CD14-positive monocyte (primary cell): ENCODE results near the gene KIF13A. TPM values are rescaled to one million over a fixed set of nuclear protein-coding genes. Genes with fewer than 3 reads are reported as not detected.

Experiments used
- DNase-seq, 3 donors: peaks; one replicate each; pipeline ENCODE4 v3.0.0-alpha.2; 2011 to 2022
- H2AFZ ChIP-seq: 2 replicates; pipeline ENCODE4 v1.6.0; 2012; ENCODE audit warnings: mild to moderate bottlenecking, low read depth, low read length, inconsistent platforms; ENCODE audit not compliant: insufficient read depth, poor library complexity, severe bottlenecking
- H3K27ac ChIP-seq, 2 donors: 1 replicate in 1 of 2; 2 replicates in 1 of 2; pipeline ENCODE4 v1.5.1; 2012 to 2013; ENCODE audit warnings: low read length in 2 of 2, control low read depth in 1 of 2, inconsistent platforms in 1 of 2, low read depth in 1 of 2, mild to moderate bottlenecking in 1 of 2
- H3K27me3 ChIP-seq, 2 donors: one replicate each; pipeline versions ENCODE4 v1.6.0 to v1.6.1; 2011 to 2013; ENCODE audit warnings: low read length in 2 of 2; ENCODE audit not compliant: control insufficient read depth in 2 of 2, insufficient read depth in 2 of 2
- H3K36me3 ChIP-seq, 2 donors: replicated peaks in 1 of 2; 1 replicate in 1 of 2; 2 replicates in 1 of 2; pipeline versions ENCODE4 v1.5.1 to v1.6.1; 2012 to 2013; ENCODE audit warnings: low read length in 2 of 2, control low read depth in 1 of 2, inconsistent platforms in 1 of 2, mild to moderate bottlenecking in 1 of 2; ENCODE audit not compliant: insufficient read depth in 2 of 2, control insufficient read depth in 1 of 2
- H3K4me1 ChIP-seq, 2 donors: 1 replicate in 1 of 2; 2 replicates in 1 of 2; pipeline versions ENCODE4 v1.5.1 to v1.6.1; 2012 to 2013; ENCODE audit warnings: low read length in 2 of 2, control low read depth in 1 of 2, inconsistent platforms in 1 of 2, mild to moderate bottlenecking in 1 of 2, moderate library complexity in 1 of 2; ENCODE audit not compliant: insufficient read depth in 2 of 2, control insufficient read depth in 1 of 2
- H3K4me2 ChIP-seq: replicated peaks from 2 replicates; pipeline ENCODE3; 2012; ENCODE audit warnings: low read length, moderate library complexity, mild to moderate bottlenecking; ENCODE audit not compliant: poor library complexity, severe bottlenecking; ENCODE audit errors: extremely low read depth
- H3K4me3 ChIP-seq, 3 experiments: fragments of 200-600 bp in 1 of 3; sonication (generic) in 1 of 3; replicated peaks in 1 of 3; 1 replicate in 2 of 3; 2 replicates in 1 of 3; pipeline ENCODE4 v1.5.1; 2011 to 2013; ENCODE audit warnings: low read length in 3 of 3, mild to moderate bottlenecking in 3 of 3, control low read depth in 2 of 3, low read depth in 2 of 3, inconsistent platforms in 1 of 3, moderate library complexity in 1 of 3
- H3K79me2 ChIP-seq: 2 replicates; pipeline ENCODE4 v1.6.0; 2012; ENCODE audit warnings: mild to moderate bottlenecking, control low read depth, inconsistent platforms, low read length, moderate library complexity; ENCODE audit not compliant: insufficient read depth
- H3K9ac ChIP-seq: 2 replicates; pipeline ENCODE4 v1.6.0; 2017; ENCODE audit warnings: low read length, mild to moderate bottlenecking; ENCODE audit not compliant: insufficient read depth, poor library complexity, severe bottlenecking
- H3K9me3 ChIP-seq, 2 donors: replicated peaks in 1 of 2; 1 replicate in 1 of 2; 2 replicates in 1 of 2; pipeline versions ENCODE4 v1.5.1 to v1.6.1; 2012 to 2013; ENCODE audit warnings: low read length in 2 of 2, control low read depth in 1 of 2; ENCODE audit not compliant: control insufficient read depth in 1 of 2, insufficient read depth in 1 of 2
- H4K20me1 ChIP-seq: 2 replicates; pipeline ENCODE4 v1.6.0; 2012; ENCODE audit warnings: mild to moderate bottlenecking, low read length, control low read depth, moderate library complexity; ENCODE audit not compliant: insufficient read depth
- H3K27ac Mint-ChIP-seq, 7 donors: one replicate each; pipeline ENCODE4 v1.8.0; 2020; ENCODE audit warnings: mild to moderate bottlenecking in 7 of 7, mixed read lengths in 7 of 7, moderate library complexity in 6 of 7, inconsistent platforms in 2 of 7
- H3K27me3 Mint-ChIP-seq, 3 donors: one replicate each; pipeline ENCODE4 v1.8.0; 2021 to 2022; ENCODE audit warnings: low read depth in 3 of 3, mild to moderate bottlenecking in 3 of 3, mixed read lengths in 3 of 3, moderate library complexity in 3 of 3, inconsistent platforms in 1 of 3
- H3K36me3 Mint-ChIP-seq, 2 donors: one replicate each; pipeline ENCODE4 v1.8.0; 2020; ENCODE audit warnings: mixed read lengths in 2 of 2, inconsistent platforms in 1 of 2, mild to moderate bottlenecking in 1 of 2
- H3K4me1 Mint-ChIP-seq: one replicate; pipeline ENCODE4 v1.8.0; 2020; ENCODE audit warnings: mild to moderate bottlenecking, mixed read lengths
- H3K4me3 Mint-ChIP-seq, 2 donors: one replicate each; pipeline ENCODE4 v1.8.0; 2020; ENCODE audit warnings: mild to moderate bottlenecking in 2 of 2, mixed read lengths in 2 of 2, moderate library complexity in 1 of 2
- H3K9me3 Mint-ChIP-seq, 7 donors: one replicate each; pipeline ENCODE4 v1.8.0; 2020 to 2022; ENCODE audit warnings: mixed read lengths in 7 of 7, mild to moderate bottlenecking in 6 of 7, moderate library complexity in 6 of 7, inconsistent platforms in 2 of 7
- CTCF ChIP-seq: fragments of 200-600 bp; IDR thresholded peaks from one replicate; pipeline ENCODE4 v1.8.0; 2022; ENCODE audit warnings: antibody characterized with exemption, mild to moderate bottlenecking
- WGBS: methylation state at CpG from one replicate; pipeline ENCODE4 v1.1.5; 2013; ENCODE audit warnings: missing lambda C conversion rate; ENCODE audit not compliant: insufficient coverage; 5-methylcytosine and 5-hydroxymethylcytosine counted together
- intact Hi-C, 2 donors: fragments of 100-400 bp; cut with micrococcal nuclease; formaldehyde crosslinking; loops; one replicate each; pipeline versions ENCODE4 v1.15.0 to v1.15.1; 2023
- polyA plus RNA-seq, 3 donors: library from polyadenylated mRNA; depleted of rRNA in 1 of 3; unstranded in 2 of 3; stranded (reverse) in 1 of 3; fragments of 300-500 nt in 2 of 3; fragments of >200 nt in 1 of 3; fragmentation: Illumina TruSeq in 2 of 3; gene quantifications; 1 replicate in 2 of 3; 2 replicates in 1 of 3; pipeline ENCODE4 v1.2.3, GENCODE V29; 2012 to 2021

KIF13A gene
- polyA plus RNA-seq, 3 donors: 2.9 to 28.4 (median 6.0) TPM

GRCh38 chr6:17938901-17939300 lies 48.5 kb downstream of the KIF13A start:
- intact Hi-C loops: loop anchor here (10.0 kb wide), 2 partner anchors 46 to 54 kb away; partner anchors contain the start of gene KIF13A (in 2 of the 2)
- H3K9me3 Mint-ChIP-seq: peaks cover 0 to 4% (median 0%) of the 10 kb centered on the region in 7 donors
- peak; percentile 20 to 65 (median 46) for DNase-seq
- Histone ChIP-seq H3K36me3 (no peaks in the 10 kb centered on the region), H3K79me2 (peaks cover 92% of the 10 kb centered on the region), H3K4me3 (no peak overlapping the region), H3K9me3 (no peaks in the 10 kb centered on the region), H3K9ac (no peak overlapping the region), H3K27ac (peak overlapping the region in 1 of 2 donors; percentile 12), H3K4me1 (peaks cover 22 to 24% of the 10 kb centered on the region in 2 donors), H3K4me2 (no peak overlapping the region), H3K27me3 (no peaks in the 10 kb centered on the region), H4K20me1 (peaks cover 18% of the 10 kb centered on the region), H2AFZ (no peak overlapping the region)
- TF ChIP-seq CTCF: no peak
- H3K36me3 Mint-ChIP-seq: peaks cover 3 to 9% of the 10 kb centered on the region in 2 donors
- H3K27ac Mint-ChIP-seq: peak overlapping the region in 2 of 7 donors; percentile 6 to 20
- 95% methylated on average over 2 of the region's 2 CpGs for WGBS
- peaks cover 34% of the 10 kb centered on the region for H3K4me1 Mint-ChIP-seq
- no peak overlapping the region for H3K4me3 Mint-ChIP-seq
- peaks cover 0 to 2% (median 2%) of the 10 kb centered on the region in 3 donors for H3K27me3 Mint-ChIP-seq

- no peak overlapping the region for H3K9ac ChIP-seq
- no peak for TF ChIP-seq CTCF
- no peaks in the 10 kb centered on the region for H3K9me3 ChIP-seq
- peaks cover 67% of the 10 kb centered on the region for H3K4me1 Mint-ChIP-seq
- H3K4me1 ChIP-seq: peaks cover 55 to 59% of the 10 kb centered on the region in 2 donors
- H4K20me1 ChIP-seq: no peaks in the 10 kb centered on the region
- peak overlapping the region; percentile 27 to 90 for H3K27ac ChIP-seq
- H3K4me3 Mint-ChIP-seq: peak overlapping the region in 1 of 2 donors; percentile 34
- peak overlapping the region; percentile 46 to 91 (median 79) for H3K27ac Mint-ChIP-seq
- no peak for DNase-seq
- H3K4me2 ChIP-seq: peak overlapping the region; percentile 32
- H3K36me3 Mint-ChIP-seq: peaks cover 3 to 9% of the 10 kb centered on the region in 2 donors
- H3K79me2 ChIP-seq: peaks cover 82% of the 10 kb centered on the region
- intact Hi-C loops: loop anchor here (10.0 kb wide), 2 partner anchors 49 to 51 kb away; partner anchors contain the start of gene KIF13A (in 2 of the 2)
- H3K27me3 Mint-ChIP-seq: peaks cover 0 to 2% (median 0%) of the 10 kb centered on the region in 3 donors
- H3K4me3 ChIP-seq: no peak overlapping the region
- H3K36me3 ChIP-seq: no peaks in the 10 kb centered on the region
- peak overlapping the region; percentile 48 for H2AFZ ChIP-seq
- H3K27me3 ChIP-seq: no peaks in the 10 kb centered on the region
- WGBS: no CpG with 5 or more reads among the region's 5 CpGs
- H3K9me3 Mint-ChIP-seq: peaks cover 0 to 4% (median 0%) of the 10 kb centered on the region in 7 donors
These were observed 52.0 kb downstream of the KIF13A start for GRCh38 chr6:17935188-17936149.
